Measurements from ENCODE around the gene TCERG1L.

DNA sequence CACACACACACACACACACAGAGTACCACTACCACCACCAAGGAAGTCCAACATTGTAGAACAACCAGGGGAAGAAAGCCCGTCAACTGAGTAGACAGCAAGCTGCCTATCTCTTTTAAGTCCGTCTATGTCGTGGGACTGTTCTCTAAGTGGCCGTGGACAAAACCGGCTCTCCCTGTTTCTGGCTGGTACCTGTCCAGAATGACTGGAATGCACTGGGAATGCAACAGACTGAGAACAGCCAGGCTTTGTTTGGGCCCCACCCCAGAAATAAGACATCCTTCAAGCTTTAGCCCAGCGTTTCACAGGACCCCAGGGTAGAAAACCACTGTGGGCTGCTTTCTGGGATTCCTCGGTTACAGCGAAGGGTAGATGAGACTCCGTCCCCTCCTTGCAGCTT is 203.6 kb downstream of the TCERG1L start:
- no peak for TF ChIP-seq POLR2AphosphoS5 (IDR thresholded peaks at IDR 0.05; ENCODE audit: low read depth, low read length)
- TF ChIP-seq, protein P1, sequence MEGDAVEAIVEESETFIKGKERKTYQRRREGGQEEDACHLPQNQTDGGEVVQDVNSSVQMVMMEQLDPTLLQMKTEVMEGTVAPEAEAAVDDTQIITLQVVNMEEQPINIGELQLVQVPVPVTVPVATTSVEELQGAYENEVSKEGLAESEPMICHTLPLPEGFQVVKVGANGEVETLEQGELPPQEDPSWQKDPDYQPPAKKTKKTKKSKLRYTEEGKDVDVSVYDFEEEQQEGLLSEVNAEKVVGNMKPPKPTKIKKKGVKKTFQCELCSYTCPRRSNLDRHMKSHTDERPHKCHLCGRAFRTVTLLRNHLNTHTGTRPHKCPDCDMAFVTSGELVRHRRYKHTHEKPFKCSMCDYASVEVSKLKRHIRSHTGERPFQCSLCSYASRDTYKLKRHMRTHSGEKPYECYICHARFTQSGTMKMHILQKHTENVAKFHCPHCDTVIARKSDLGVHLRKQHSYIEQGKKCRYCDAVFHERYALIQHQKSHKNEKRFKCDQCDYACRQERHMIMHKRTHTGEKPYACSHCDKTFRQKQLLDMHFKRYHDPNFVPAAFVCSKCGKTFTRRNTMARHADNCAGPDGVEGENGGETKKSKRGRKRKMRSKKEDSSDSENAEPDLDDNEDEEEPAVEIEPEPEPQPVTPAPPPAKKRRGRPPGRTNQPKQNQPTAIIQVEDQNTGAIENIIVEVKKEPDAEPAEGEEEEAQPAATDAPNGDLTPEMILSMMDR (IDR thresholded peaks at IDR 0.05) = no peak
- TF ChIP-seq, protein P2, sequence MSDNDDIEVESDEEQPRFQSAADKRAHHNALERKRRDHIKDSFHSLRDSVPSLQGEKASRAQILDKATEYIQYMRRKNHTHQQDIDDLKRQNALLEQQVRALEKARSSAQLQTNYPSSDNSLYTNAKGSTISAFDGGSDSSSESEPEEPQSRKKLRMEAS (IDR thresholded peaks at IDR 0.05; ENCODE audit: low read depth) = no peak
- TF ChIP-seq YY1 (IDR thresholded peaks at IDR 0.05; ENCODE audit: low read depth) = no peak
- no peak for TF ChIP-seq MXI1 (IDR thresholded peaks at IDR 0.05; ENCODE audit: low read depth, low read length)
- TF ChIP-seq FOXM1 (IDR thresholded peaks at IDR 0.05; ENCODE audit: low read depth) = no peak
- TF ChIP-seq, protein P3, sequence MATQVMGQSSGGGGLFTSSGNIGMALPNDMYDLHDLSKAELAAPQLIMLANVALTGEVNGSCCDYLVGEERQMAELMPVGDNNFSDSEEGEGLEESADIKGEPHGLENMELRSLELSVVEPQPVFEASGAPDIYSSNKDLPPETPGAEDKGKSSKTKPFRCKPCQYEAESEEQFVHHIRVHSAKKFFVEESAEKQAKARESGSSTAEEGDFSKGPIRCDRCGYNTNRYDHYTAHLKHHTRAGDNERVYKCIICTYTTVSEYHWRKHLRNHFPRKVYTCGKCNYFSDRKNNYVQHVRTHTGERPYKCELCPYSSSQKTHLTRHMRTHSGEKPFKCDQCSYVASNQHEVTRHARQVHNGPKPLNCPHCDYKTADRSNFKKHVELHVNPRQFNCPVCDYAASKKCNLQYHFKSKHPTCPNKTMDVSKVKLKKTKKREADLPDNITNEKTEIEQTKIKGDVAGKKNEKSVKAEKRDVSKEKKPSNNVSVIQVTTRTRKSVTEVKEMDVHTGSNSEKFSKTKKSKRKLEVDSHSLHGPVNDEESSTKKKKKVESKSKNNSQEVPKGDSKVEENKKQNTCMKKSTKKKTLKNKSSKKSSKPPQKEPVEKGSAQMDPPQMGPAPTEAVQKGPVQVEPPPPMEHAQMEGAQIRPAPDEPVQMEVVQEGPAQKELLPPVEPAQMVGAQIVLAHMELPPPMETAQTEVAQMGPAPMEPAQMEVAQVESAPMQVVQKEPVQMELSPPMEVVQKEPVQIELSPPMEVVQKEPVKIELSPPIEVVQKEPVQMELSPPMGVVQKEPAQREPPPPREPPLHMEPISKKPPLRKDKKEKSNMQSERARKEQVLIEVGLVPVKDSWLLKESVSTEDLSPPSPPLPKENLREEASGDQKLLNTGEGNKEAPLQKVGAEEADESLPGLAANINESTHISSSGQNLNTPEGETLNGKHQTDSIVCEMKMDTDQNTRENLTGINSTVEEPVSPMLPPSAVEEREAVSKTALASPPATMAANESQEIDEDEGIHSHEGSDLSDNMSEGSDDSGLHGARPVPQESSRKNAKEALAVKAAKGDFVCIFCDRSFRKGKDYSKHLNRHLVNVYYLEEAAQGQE (IDR thresholded peaks at IDR 0.05; ENCODE audit: low read depth, low read length) = no peak
- TF ChIP-seq, protein P4, sequence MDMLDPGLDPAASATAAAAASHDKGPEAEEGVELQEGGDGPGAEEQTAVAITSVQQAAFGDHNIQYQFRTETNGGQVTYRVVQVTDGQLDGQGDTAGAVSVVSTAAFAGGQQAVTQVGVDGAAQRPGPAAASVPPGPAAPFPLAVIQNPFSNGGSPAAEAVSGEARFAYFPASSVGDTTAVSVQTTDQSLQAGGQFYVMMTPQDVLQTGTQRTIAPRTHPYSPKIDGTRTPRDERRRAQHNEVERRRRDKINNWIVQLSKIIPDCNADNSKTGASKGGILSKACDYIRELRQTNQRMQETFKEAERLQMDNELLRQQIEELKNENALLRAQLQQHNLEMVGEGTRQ (IDR thresholded peaks at IDR 0.05; ENCODE audit: borderline replicate concordance, low read depth, low read length) = no peak
- TF ChIP-seq NFIC (IDR thresholded peaks at IDR 0.05; ENCODE audit: borderline replicate concordance) = no peak
- no peak for TF ChIP-seq JUND (IDR thresholded peaks at IDR 0.05)
